Activated naive CD4-positive, alpha-beta T cell (primary cell): Measurements from ENCODE around the gene MYRIP.

Source experiments
- DNase-seq, 4 experiments: peaks; one replicate each; lab custom pipeline; 2025; lab: John Stamatoyannopoulos, UW

Gene MYRIP

DNA sequence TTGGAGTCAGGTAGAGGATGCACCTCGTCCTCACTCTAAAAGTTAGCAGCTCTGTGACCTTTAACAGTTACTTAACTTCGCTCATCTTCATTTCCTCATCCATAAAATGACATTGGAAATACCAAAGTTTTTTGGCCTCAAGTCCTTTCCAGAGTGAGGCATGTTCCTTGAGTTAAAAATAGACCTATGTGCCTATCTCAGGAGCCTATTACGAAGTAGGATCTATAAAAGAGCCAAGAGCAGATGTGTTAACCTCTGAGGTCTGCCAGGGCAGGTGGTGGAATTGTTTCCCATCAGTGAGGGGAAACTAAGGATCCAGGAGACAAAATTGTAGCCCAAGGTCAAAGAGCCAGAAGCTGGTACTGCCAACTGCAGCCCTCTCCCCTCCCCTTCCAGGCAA, 379.7 kb downstream of the MYRIP start:
- DNase-seq: no peak

GRCh38 chr3:40190056-40190455, 380.6 kb downstream of the MYRIP start:
- no peak for DNase-seq

- DNase-seq: no peak
Observed at GRCh38 chr3:40191251-40191650, 381.8 kb downstream of the MYRIP start.

GRCh38 chr3:40191850-40192448, 382.5 kb downstream of the MYRIP start:
- peak in 2 of 4 experiments; percentile 3 to 29 for DNase-seq

- no peak for DNase-seq
Observed at GRCh38 chr3:40192628-40193027, 383.2 kb downstream of the MYRIP start.

DNA sequence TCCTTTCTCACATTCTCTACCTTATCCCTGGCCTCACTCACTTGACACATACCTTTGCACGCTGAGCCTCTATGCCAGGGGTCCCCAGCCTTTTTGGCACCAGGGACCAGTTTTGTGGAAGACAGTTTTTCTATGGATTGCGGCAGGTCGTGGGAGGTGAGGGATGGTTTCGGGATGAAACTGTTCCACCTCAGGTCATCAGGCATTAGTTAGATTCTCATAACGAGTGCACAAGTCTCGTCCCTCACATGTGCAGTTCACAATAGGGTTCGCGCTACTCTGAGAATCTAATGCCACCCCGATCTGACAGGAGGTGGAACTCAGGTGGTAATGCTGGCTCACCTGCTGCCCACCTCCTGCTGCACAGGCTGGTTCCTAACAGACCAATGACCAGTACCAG, 387.6 kb downstream of the MYRIP start:
- no peak for DNase-seq

GRCh38 chr3:40200692-40201316, 391.4 kb downstream of the MYRIP start:
- DNase-seq: no peak

DNA sequence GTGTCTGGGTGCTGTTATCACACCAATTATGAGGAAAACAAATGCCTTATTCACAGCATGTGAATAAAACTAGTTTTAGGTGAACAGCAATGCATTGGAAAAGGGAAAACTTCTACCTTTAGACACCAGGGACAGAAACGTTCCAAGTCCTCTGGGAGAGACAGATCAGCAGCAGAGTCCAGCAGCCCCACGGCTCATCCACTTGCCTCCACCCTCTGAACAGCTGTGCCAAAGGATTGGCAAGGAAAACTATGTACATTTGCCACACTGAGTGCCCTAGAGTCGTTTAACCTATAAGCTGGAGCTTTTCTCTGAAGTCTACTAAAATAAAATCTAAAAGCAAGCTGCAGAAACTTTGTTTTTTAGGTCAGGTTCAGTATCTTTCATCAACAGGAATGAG, 392.4 kb downstream of the MYRIP start:
- no peak for DNase-seq

DNA sequence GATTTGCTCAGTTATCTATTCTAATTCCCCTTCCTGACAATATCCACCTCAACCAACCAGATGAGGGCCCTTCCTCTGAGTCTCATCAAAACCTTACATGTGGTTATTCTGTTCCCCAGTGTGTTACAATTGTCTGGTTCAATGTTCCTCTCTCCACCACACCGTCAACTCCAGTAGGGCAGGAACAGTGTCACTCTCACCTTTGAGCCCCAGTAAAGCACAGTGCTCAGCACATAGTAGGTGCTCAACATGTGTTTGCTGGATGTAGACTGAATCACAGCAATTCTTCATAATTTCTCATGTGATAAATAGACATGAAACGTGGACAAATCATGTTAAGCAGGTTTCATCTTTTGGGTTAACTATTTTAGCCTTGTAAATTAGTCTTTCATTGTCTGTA, 397.1 kb downstream of the MYRIP start:
- DNase-seq: no peak

DNA sequence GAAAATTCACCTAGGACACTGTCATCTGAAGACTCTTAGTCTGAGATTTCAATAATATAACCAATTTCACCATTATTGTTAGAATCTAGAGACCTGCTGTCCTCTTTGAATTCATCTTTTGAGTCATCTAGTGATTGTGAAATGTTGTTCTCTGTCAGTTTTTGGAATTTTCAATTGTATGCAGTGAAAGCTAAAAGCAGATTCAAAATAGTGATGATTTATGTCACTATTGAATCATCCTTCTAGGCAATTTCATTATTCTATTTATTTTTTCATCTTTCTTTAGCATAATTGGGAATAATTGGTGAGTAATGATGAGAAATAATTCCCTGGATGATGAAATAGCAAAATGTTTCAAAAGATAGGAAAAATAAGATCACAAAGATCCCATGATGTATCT, 398.4 kb downstream of the MYRIP start:
- no peak for DNase-seq

- DNase-seq: no peak
Observed at GRCh38 chr3:40208251-40208650, 398.8 kb downstream of the MYRIP start.

- DNase-seq: no peak
Observed at GRCh38 chr3:40211579-40211978, 402.2 kb downstream of the MYRIP start.

- no peak for DNase-seq
Observed at GRCh38 chr3:40213556-40213955, 404.1 kb downstream of the MYRIP start.

DNA sequence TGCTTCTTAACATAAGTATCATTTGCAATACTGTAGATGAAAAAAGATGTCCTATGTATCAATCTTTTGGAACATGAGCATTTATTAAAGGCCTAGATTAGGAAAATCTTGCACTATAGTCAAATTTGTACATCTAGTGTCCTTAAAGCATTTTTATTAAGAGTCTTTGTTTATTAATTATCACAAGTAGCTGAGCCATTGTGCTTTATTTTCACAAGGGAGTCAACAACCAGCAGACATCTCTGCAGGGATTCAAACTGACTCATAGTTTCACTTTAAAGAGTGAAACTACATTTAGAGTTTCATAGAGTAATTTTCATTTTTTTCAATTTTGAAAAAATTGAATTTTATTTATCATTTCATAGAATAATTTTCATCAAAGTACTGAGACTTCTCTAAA, 405.6 kb downstream of the MYRIP start:
- no peak for DNase-seq

GRCh38 chr3:40216471-40216870, 407.1 kb downstream of the MYRIP start:
- DNase-seq: no peak

DNA sequence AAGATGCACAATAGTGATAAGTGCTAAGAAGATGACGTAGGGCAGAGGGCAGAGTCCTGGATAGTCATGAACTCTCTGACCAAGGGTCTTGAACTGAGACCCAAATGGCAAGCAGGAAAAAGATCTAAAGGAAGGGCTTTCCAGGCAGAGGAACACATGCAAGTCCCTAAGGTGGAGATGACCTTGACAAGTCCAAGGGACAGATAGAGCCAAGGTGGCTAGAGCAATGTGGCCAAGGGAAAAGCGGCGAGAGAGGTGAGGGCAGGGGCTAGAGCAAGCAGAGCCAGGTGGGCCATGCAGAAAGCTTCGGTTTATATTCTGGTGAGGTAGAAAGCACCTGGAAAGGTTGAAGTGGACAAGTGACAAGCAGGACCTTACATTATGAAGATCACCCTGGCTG, 414.4 kb downstream of the MYRIP start:
- no peak for DNase-seq

DNA sequence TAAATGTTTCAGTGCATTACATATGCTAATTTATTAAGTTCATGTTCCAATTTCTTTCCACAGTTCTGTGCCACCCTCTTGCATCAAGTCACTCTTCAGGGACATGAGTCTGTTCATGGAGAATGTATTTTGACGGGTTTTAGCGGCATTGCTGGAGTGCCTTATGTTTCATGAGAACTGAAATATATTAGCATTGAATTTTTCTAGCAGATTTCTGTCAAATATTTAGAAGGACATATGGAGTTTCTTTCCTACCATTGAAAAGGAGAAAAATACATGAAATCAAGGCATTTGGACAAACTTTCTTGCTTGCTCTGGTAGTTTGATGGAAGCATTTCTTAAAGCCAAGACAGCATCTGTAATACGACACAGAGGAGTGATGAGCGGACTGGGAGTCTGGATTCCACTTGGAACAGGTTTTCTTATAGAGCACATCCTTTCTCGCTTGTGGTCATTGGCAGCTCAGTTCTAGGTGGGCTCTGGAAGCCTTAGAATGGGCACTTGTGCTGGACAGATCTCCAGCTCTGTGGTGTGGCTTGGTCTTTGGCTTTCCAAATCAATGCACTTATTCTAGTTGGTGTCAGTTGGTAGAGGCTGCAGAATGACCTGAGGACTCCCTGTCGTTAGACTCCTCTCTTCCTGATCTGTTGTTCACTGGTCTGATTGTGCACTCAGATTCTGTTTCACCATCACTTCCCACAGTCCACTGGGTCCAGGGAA, 415.5 kb downstream of the MYRIP start:
- no peak for DNase-seq

DNA sequence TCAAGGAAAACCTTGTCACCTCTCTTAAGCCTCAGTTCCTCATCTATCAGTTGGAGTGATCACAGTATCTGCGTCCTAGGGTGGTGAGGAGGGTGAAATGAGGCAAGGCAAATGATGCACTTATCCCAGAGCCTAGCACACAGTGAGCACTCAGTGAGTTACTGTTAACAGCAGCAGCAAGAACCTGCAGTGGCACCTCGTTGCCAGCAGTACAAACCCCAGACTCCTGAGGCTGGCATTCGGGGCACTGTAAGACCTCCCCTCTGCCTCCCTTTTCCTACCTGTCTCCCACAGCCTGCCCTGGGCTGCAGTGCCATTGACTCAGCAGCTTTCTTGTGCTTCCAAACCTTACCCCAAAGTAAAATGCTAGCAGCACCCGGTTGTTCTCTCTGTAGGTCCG, 417.2 kb downstream of the MYRIP start:
- DNase-seq: no peak

- DNase-seq: no peak
Observed at GRCh38 chr3:40228792-40229350, 419.5 kb downstream of the MYRIP start.

DNA sequence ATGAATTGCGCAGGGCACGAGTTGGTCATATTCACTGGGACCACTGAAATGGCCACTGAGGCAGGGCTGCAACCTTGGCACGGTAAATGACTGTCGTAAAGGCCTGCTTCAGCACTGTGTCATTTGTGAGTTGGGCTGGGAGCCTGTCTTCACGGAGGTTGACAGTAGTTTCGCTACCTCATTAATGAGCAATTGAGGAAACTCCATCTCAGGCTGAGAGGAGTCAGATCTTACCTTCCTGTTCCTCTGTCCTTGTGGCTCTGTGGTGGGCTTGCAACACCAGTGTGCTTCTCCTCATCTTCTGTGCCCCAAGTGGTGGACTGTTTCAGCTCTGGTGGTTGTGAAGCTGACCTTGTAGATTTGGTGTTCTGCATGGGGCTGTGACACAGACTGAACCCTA, 420.0 kb downstream of the MYRIP start:
- DNase-seq: no peak

- no peak for DNase-seq
Observed at GRCh38 chr3:40229963-40230362, 420.6 kb downstream of the MYRIP start.

DNA sequence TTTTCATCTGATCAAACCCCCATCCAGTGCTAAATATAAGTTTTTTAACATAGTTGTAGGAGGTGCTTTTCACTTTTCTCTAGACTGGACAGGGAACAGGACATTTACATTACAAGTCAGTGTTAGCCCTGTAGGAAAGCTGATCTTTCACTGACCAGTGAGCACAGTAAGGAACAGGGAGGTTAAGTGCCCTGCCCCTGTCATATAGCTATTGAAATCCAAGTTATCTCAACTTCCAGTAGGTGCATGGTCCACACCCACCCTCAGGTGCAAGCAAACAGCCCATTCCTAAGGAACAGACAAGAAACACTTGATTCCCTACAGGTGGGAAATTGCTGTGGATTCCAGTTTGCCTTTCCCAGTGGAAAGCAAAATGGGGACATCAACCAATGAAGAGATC, 421.0 kb downstream of the MYRIP start:
- no peak for DNase-seq

GRCh38 chr3:40232626-40233025, 423.2 kb downstream of the MYRIP start:
- DNase-seq: no peak
